GM23338 (cell line): Measurements from ENCODE around the gene C1QTNF9. TPM values are rescaled to one million over a fixed set of nuclear protein-coding genes. Genes with fewer than 3 reads are reported as not detected.

Experiments used
- ATAC-seq: fragments of 200-7000 bp; cut with Tn5 transposase; 3 replicates; pipeline ENCODE4 v1.9.1; 2020
- DNase-seq: peaks from one replicate; pipeline ENCODE4 v3.0.0-alpha.2; 2015; ENCODE audit warnings: low spot score
- H2AFZ ChIP-seq: fragments of 200-600 bp; sonication (generic); 2 replicates; pipeline ENCODE4 v1.8.0; 2016; ENCODE audit warnings: antibody characterized with exemption, mild to moderate bottlenecking, moderate library complexity
- H3F3A ChIP-seq: fragments of 200-600 bp; sonication (generic); replicated peaks from 2 replicates; pipeline ENCODE4 v1.8.0; 2017; ENCODE audit warnings: antibody characterized with exemption, mixed run types, low read depth
- H3K27ac ChIP-seq: fragments of 200-600 bp; sonication (generic); 2 replicates; pipeline ENCODE4 v1.6.1; 2016; ENCODE audit warnings: low read depth
- H3K27me3 ChIP-seq: fragments of 200-600 bp; sonication (generic); 2 replicates; pipeline ENCODE4 v1.8.0; 2016; ENCODE audit warnings: mild to moderate bottlenecking, mixed run types, moderate library complexity; ENCODE audit not compliant: insufficient read depth
- H3K36me3 ChIP-seq: fragments of 200-600 bp; sonication (generic); 2 replicates; pipeline ENCODE4 v1.8.0; 2016; ENCODE audit warnings: mild to moderate bottlenecking; ENCODE audit not compliant: insufficient read depth
- H3K4me1 ChIP-seq: fragments of 200-600 bp; sonication (generic); 2 replicates; pipeline ENCODE4 v1.8.0; 2016; ENCODE audit warnings: mild to moderate bottlenecking, moderate library complexity; ENCODE audit not compliant: insufficient read depth
- H3K4me2 ChIP-seq: fragments of 200-600 bp; sonication (generic); 2 replicates; pipeline ENCODE4 v1.7.1; 2017; ENCODE audit warnings: mixed run types
- H3K4me3 ChIP-seq: fragments of 200-600 bp; sonication (generic); 2 replicates; pipeline ENCODE4 v1.6.1; 2016; ENCODE audit warnings: mixed run types
- H3K79me2 ChIP-seq: fragments of 200-600 bp; sonication (generic); replicated peaks from 2 replicates; pipeline ENCODE4 v1.8.0; 2017; ENCODE audit warnings: mild to moderate bottlenecking; ENCODE audit not compliant: insufficient read depth
- H3K9me2 ChIP-seq: fragments of 200-600 bp; sonication (generic); 2 replicates; pipeline ENCODE4 v1.8.0; 2017; ENCODE audit not compliant: insufficient read depth
- H4K20me1 ChIP-seq: fragments of 200-600 bp; sonication (generic); replicated peaks from 2 replicates; pipeline ENCODE4 v1.8.0; 2017; ENCODE audit warnings: mild to moderate bottlenecking; ENCODE audit not compliant: insufficient read depth
- H3K27ac Mint-ChIP-seq: 2 replicates; pipeline ENCODE4 v1.8.0; 2020; ENCODE audit warnings: inconsistent platforms, mild to moderate bottlenecking, moderate library complexity, mixed read lengths
- H3K27me3 Mint-ChIP-seq: 3 replicates; pipeline ENCODE4 v1.8.0; 2022; ENCODE audit warnings: low read depth, mild to moderate bottlenecking, moderate library complexity, mixed read lengths, inconsistent platforms; ENCODE audit not compliant: insufficient read depth, poor library complexity
- H3K36me3 Mint-ChIP-seq: 3 replicates; pipeline ENCODE4 v1.8.0; 2021; ENCODE audit warnings: low read depth, mild to moderate bottlenecking, inconsistent platforms, moderate library complexity, mixed read lengths
- H3K4me1 Mint-ChIP-seq: 3 replicates; pipeline ENCODE4 v1.8.0; 2020; ENCODE audit warnings: mild to moderate bottlenecking, inconsistent platforms, mixed read lengths
- H3K4me3 Mint-ChIP-seq: 3 replicates; pipeline ENCODE4 v1.8.0; 2021; ENCODE audit warnings: moderate library complexity, mild to moderate bottlenecking, inconsistent platforms, mixed read lengths
- H3K9me3 Mint-ChIP-seq: 3 replicates; pipeline ENCODE4 v1.8.0; 2020; ENCODE audit warnings: moderate library complexity, mild to moderate bottlenecking, inconsistent platforms, mixed read lengths
- CREB1 ChIP-seq: fragments of 250-450 bp; sonication (Bioruptor Pico); IDR thresholded peaks from 2 replicates; pipeline ENCODE4 v1.5.0; 2020; ENCODE audit warnings: low read depth, mild to moderate bottlenecking, moderate library complexity
- EZH2 ChIP-seq: fragments of 200-600 bp; sonication (generic); IDR thresholded peaks from one replicate; pipeline ENCODE4 v1.8.0; 2017; ENCODE audit warnings: antibody characterized with exemption, mild to moderate bottlenecking, low read depth; ENCODE audit not compliant: unreplicated experiment
- JUNB ChIP-seq: IDR thresholded peaks from one replicate; pipeline ENCODE4 v1.6.1; 2016; ENCODE audit warnings: antibody characterized with exemption; ENCODE audit not compliant: unreplicated experiment
- POLR2AphosphoS5 ChIP-seq: IDR thresholded peaks from 2 replicates; pipeline ENCODE4 v1.6.1; 2016; ENCODE audit warnings: antibody characterized with exemption, low read depth
- REST ChIP-seq: IDR thresholded peaks from one replicate; pipeline ENCODE4 v1.6.1; 2018; ENCODE audit warnings: antibody characterized with exemption; ENCODE audit not compliant: unreplicated experiment
- STAT1 ChIP-seq: IDR thresholded peaks from one replicate; pipeline ENCODE4 v1.6.1; 2016; ENCODE audit warnings: antibody characterized with exemption; ENCODE audit not compliant: unreplicated experiment
- ZNF114 ChIP-seq: fragments of 250-450 bp; sonication (Bioruptor Pico); IDR thresholded peaks from 2 replicates; pipeline ENCODE4 v1.5.0; 2020; ENCODE audit warnings: mild to moderate bottlenecking, moderate library complexity
- ZNF331 ChIP-seq: fragments of 250-450 bp; sonication (Bioruptor Pico); IDR thresholded peaks from 2 replicates; pipeline ENCODE4 v1.5.0; 2020; ENCODE audit warnings: low read depth, mild to moderate bottlenecking, moderate library complexity
- ZNF462 ChIP-seq: fragments of 250-450 bp; sonication (Bioruptor Pico); IDR thresholded peaks from 2 replicates; pipeline ENCODE4 v1.5.0; 2020; ENCODE audit warnings: mild to moderate bottlenecking, moderate library complexity
- polyA plus RNA-seq: library from polyadenylated mRNA; unstranded; fragments of >200 nt; fragmentation: Nextera tagmentation; extraction: Ambion mirVana; gene quantifications from 2 replicates; pipeline ENCODE4 v1.2.1, GENCODE V29; 2016
- total RNA-seq: library from RNA; depleted of rRNA; stranded (reverse); fragments of >200 nt; shearing (Covaris generic); gene quantifications from 2 replicates; pipeline ENCODE4 v1.2.3, GENCODE V29; 2014

C1QTNF9 gene
- total and polyA plus RNA-seq, 2 experiments from 2014 or later: not detected

- Histone ChIP-seq H3K4me3 (no peak overlapping the region), H3K9me2 (no peaks in the 10 kb centered on the region), H3F3A (no peaks in the 10 kb centered on the region), H3K27me3 (no peaks in the 10 kb centered on the region), H3K4me2 (no peak overlapping the region), H4K20me1 (no peaks in the 10 kb centered on the region), H3K36me3 (peaks cover 6% of the 10 kb centered on the region; the same call in 1 of the 2 replicates), H2AFZ (no peak overlapping the region), H3K79me2 (no peaks in the 10 kb centered on the region), H3K27ac (no peak overlapping the region), H3K4me1 (no peaks in the 10 kb centered on the region)
- peaks cover 4% of the 10 kb centered on the region for H3K27me3 Mint-ChIP-seq
- DNase-seq: no peak
- no peak overlapping the region for H3K4me3 Mint-ChIP-seq
- peaks cover 9% of the 10 kb centered on the region; the same call in 1 of the 3 replicates for H3K36me3 Mint-ChIP-seq
- H3K9me3 Mint-ChIP-seq: no peaks in the 10 kb centered on the region
- TF ChIP-seq CREB1 (CRISPR knock-in tag) (no peak), JUNB (no peak), EZH2 (no peak)
- no peak for ATAC-seq
- H3K4me1 Mint-ChIP-seq: no peaks in the 10 kb centered on the region
- no peak overlapping the region for H3K27ac Mint-ChIP-seq
These were observed 2.7 kb upstream of the C1QTNF9 start for GRCh38 chr13:24306632-24307031.

- H3K4me3 Mint-ChIP-seq: no peak overlapping the region
- DNase-seq (no peak), ATAC-seq (peak; percentile 58)
- no peaks in the 10 kb centered on the region for H3K9me2 ChIP-seq
- no peaks in the 10 kb centered on the region for H3K9me3 Mint-ChIP-seq
- H3K36me3 ChIP-seq: peaks cover 6% of the 10 kb centered on the region; the same call in 1 of the 2 replicates
- no peak overlapping the region for H3K4me2 ChIP-seq
- H3K4me1 Mint-ChIP-seq: no peaks in the 10 kb centered on the region
- no peak overlapping the region for H3K4me3 ChIP-seq
- H2AFZ ChIP-seq: no peak overlapping the region
- H3K4me1 ChIP-seq: no peaks in the 10 kb centered on the region
- no peaks in the 10 kb centered on the region for H3K79me2 ChIP-seq
- H3F3A ChIP-seq: no peaks in the 10 kb centered on the region
- no peaks in the 10 kb centered on the region for H4K20me1 ChIP-seq
- H3K27ac ChIP-seq: no peak overlapping the region
- peaks cover 4% of the 10 kb centered on the region for H3K27me3 Mint-ChIP-seq
- H3K36me3 Mint-ChIP-seq: peaks cover 9% of the 10 kb centered on the region; the same call in 1 of the 3 replicates
- H3K27ac Mint-ChIP-seq: no peak overlapping the region
- no peaks in the 10 kb centered on the region for H3K27me3 ChIP-seq
- TF ChIP-seq ZNF462 (no peak), REST (no peak), POLR2AphosphoS5 (no peak), JUNB (no peak), EZH2 (no peak), ZNF114 (CRISPR knock-in tag) (no peak), STAT1 (no peak), ZNF331 (CRISPR knock-in tag) (no peak), CREB1 (CRISPR knock-in tag) (no peak)
These were observed 1.9 kb upstream of the C1QTNF9 start for GRCh38 chr13:24307211-24308067.
